Common myeloid progenitor, CD34-positive (primary cell): ENCODE measurements around the gene LIN37.

ENCODE experiments used
- CTCF ChIA-PET: fragments of 350-600 bp; sonication (Branson Sonifier 250); formaldehyde crosslinking; loops from one replicate; lab custom pipeline; 2021; ENCODE audit warnings: antibody characterized with exemption; lab: Charles Lee
- POLR2A ChIA-PET: fragments of 350-600 bp; sonication (Branson Sonifier 250); formaldehyde crosslinking; loops from one replicate; lab custom pipeline; 2021; ENCODE audit warnings: antibody characterized with exemption; lab: Charles Lee
- DNase-seq, 3 donors: peaks; one replicate each; pipeline versions ENCODE4 v3.0.0 to v3.0.0-alpha.2; 2013
- H3K27ac ChIP-seq, 2 experiments: 1 replicate in 1 of 2; 2 replicates in 1 of 2; pipeline ENCODE4 v1.7.0; 2013; ENCODE audit warnings: inconsistent platforms in 2 of 2, low read length in 2 of 2, mild to moderate bottlenecking in 2 of 2, low read depth in 1 of 2, moderate library complexity in 1 of 2; ENCODE audit not compliant: severe bottlenecking in 2 of 2, insufficient read depth in 1 of 2, poor library complexity in 1 of 2
- H3K27me3 ChIP-seq, 5 experiments: replicated peaks in 2 of 5; 1 replicate in 3 of 5; 2 replicates in 2 of 5; pipeline versions ENCODE4 v1.6.1 to v1.7.0; 2013; ENCODE audit warnings: low read length in 4 of 5, mild to moderate bottlenecking in 2 of 5, moderate library complexity in 2 of 5, inconsistent platforms in 1 of 5; ENCODE audit not compliant: insufficient read depth in 5 of 5, control insufficient read depth in 4 of 5
- H3K36me3 ChIP-seq, 4 experiments: 1 replicate in 2 of 4; 2 replicates in 2 of 4; pipeline versions ENCODE4 v1.6.1 to v1.7.0; 2013; ENCODE audit warnings: low read length in 3 of 4, control low read depth in 1 of 4, mild to moderate bottlenecking in 1 of 4; ENCODE audit not compliant: control insufficient read depth in 4 of 4, insufficient read depth in 4 of 4
- H3K4me1 ChIP-seq, 4 experiments: 1 replicate in 3 of 4; 2 replicates in 1 of 4; pipeline versions ENCODE4 v1.6.1 to v1.7.1; 2013; ENCODE audit warnings: low read length in 3 of 4, mild to moderate bottlenecking in 3 of 4, control low read depth in 1 of 4, inconsistent platforms in 1 of 4, moderate library complexity in 1 of 4; ENCODE audit not compliant: control insufficient read depth in 4 of 4, insufficient read depth in 4 of 4; ENCODE audit errors: control extremely low read depth in 1 of 4
- H3K4me3 ChIP-seq, 7 experiments: 1 replicate in 4 of 7; 2 replicates in 3 of 7; pipeline versions ENCODE4 v1.5.1 to v1.7.0; 2013; ENCODE audit warnings: mild to moderate bottlenecking in 7 of 7, low read length in 6 of 7, moderate library complexity in 6 of 7, inconsistent platforms in 2 of 7, low read depth in 2 of 7, control low read depth in 1 of 7; ENCODE audit not compliant: insufficient read depth in 4 of 7, control insufficient read depth in 1 of 7; ENCODE audit errors: extremely low read depth in 1 of 7
- H3K9me3 ChIP-seq, 5 experiments: 1 replicate in 4 of 5; 2 replicates in 1 of 5; pipeline versions ENCODE4 v1.6.1 to v1.7.1; 2013; ENCODE audit warnings: low read length in 4 of 5, mild to moderate bottlenecking in 2 of 5, inconsistent platforms in 1 of 5, low read depth in 1 of 5, moderate library complexity in 1 of 5; ENCODE audit not compliant: control insufficient read depth in 4 of 5, insufficient read depth in 2 of 5; ENCODE audit errors: control extremely low read depth in 1 of 5
- WGBS: methylation state at CpG from one replicate; pipeline ENCODE4 v1.1.5; 2013; ENCODE audit not compliant: insufficient coverage; 5-methylcytosine and 5-hydroxymethylcytosine counted together

LIN37 gene

DNA sequence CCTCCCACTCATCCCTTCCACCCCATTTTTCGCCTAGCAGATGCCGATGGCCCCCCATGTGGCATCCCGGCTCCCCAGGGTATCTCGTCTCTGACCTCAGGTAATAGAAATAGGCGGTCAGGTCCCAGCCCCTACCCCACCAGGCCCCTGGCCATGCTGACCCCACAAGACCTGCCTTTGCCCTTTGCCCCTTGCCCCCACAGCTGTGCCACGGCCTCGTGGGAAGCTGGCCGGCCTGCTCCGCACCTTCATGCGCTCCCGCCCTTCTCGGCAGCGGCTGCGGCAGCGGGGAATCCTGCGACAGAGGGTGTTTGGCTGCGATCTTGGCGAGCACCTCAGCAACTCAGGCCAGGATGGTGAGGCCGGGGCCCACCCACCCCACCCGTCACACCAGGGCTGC lies 32.3 kb downstream of the LIN37 start:
- 98% methylated on average over 9 of the region's 20 CpGs for WGBS
- Histone ChIP-seq H3K36me3 (peaks cover 7 to 64% (median 29%) of the 10 kb centered on the region in 4 experiments), H3K4me3 (no peak overlapping the region), H3K27ac (no peak overlapping the region), H3K4me1 (peaks cover 0 to 9% (median 5%) of the 10 kb centered on the region in 4 experiments), H3K9me3 (no peaks in the 10 kb centered on the region), H3K27me3 (no peaks in the 10 kb centered on the region)
- ChIA-PET CTCF (no interaction called here), POLR2A (no interaction called here)
- no peak for DNase-seq

DNA sequence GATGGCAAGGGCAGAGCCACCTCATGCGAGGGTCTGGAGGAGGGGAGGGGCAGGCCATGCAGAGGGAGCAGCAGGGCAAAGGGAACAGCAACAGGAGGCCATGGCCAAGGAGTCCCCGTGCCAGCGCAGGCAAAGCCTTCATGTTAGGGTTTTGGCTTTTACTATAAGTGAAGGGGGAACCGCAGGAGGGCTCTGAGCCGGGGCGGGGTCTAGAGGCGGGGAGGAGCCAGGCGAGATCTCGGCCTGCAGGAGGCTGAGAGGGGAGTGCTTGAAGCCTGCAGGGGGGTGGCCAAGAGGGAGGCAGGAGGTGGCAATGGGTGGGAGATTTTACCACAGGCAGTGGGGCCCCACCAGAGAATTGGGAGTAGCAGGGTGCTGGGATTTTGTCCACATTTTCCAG lies 33.3 kb downstream of the LIN37 start:
- CTCF ChIA-PET = no interaction called here
- Histone ChIP-seq H3K27ac (no peak overlapping the region), H3K9me3 (no peaks in the 10 kb centered on the region), H3K36me3 (peaks cover 7 to 72% (median 32%) of the 10 kb centered on the region in 4 experiments), H3K4me3 (no peak overlapping the region), H3K27me3 (no peaks in the 10 kb centered on the region), H3K4me1 (no peaks in the 10 kb centered on the region)
- WGBS = 100% methylated on average over 6 of the region's 9 CpGs
- POLR2A ChIA-PET = no interaction called here
- no peak for DNase-seq

DNA sequence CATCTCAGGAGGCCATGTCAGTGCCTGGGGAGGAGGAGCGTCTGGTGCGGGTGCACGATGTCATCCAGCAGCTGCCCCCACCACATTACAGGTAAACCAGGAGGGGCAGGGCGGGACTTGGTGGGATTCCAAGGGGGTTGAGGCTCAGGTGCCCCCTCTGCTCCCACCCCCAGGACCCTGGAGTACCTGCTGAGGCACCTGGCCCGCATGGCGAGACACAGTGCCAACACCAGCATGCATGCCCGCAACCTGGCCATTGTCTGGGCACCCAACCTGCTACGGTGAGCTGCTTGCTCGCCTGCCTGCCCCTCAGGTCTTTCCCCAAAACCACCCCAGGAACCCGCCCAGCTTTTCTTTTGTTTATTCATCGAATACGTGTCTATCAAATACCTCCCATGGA lies 34.2 kb downstream of the LIN37 start:
- ChIA-PET POLR2A (no interaction called here), CTCF (interaction anchor here (0.7 kb wide), 1 partner anchor 11 kb away, joined by 3 read pairs; no protein-coding TSS in a partner anchor)
- peaks cover 7 to 76% (median 32%) of the 10 kb centered on the region in 4 experiments for H3K36me3 ChIP-seq
- DNase-seq = no peak
- H3K27me3 ChIP-seq = no peaks in the 10 kb centered on the region
- H3K27ac ChIP-seq = no peak overlapping the region
- no peaks in the 10 kb centered on the region for H3K9me3 ChIP-seq
- no peak overlapping the region for H3K4me3 ChIP-seq
- H3K4me1 ChIP-seq = no peaks in the 10 kb centered on the region
- WGBS = 98% methylated on average over 9 of the region's 12 CpGs

DNA sequence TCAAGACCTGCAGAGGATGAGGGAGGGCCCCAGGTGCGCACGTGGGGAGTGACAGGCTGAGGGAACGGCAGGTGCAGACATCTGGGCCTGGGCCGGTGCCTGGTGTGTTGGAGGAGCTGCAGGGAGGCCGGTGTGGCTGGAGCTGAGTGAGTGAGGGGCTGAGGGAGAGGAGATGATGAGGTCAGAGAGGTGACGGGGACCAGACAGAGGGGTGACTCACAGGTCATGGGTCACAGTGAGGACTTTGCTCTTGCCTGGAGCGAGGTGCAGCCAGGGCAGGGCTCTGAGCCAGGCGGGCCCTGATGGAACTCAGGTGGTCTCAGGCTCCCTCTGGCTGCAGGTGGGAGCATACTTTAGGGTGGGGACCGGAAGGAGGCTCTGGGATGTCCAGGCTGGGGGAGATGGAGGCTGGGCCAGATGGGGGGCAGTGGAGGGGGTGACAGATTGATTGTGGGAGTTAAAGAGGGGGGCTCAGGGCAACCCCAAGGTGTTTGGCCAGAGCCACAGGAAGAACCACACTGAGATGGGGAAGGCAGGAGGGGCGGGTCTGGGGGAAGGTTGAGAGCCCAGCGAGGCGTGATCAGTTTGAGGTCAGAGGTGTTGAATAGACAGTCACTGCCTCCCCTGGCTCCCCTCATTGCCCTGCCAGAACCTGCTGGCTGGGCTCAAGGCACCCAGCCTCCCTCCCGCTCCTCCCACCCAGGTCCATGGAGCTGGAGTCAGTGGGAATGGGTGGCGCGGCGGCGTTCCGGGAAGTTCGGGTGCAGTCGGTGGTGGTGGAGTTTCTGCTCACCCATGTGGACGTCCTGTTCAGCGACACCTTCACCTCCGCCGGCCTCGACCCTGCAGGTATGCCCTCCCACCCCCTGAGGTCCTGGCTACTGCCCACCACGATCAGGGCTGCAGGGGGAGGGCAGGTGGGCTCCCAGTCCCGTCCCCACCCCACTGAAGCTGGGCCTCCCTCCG lies 35.4 kb downstream of the LIN37 start:
- no peaks in the 10 kb centered on the region for H3K4me1 ChIP-seq
- ChIA-PET POLR2A (no interaction called here), CTCF (no interaction called here)
- peaks cover 6 to 66% (median 26%) of the 10 kb centered on the region in 4 experiments for H3K36me3 ChIP-seq
- no peaks in the 10 kb centered on the region for H3K27me3 ChIP-seq
- no peak for DNase-seq
- 99% methylated on average over 20 of the region's 28 CpGs for WGBS
- H3K9me3 ChIP-seq = no peaks in the 10 kb centered on the region
- no peak overlapping the region for H3K4me3 ChIP-seq
- H3K27ac ChIP-seq = no peak overlapping the region

DNA sequence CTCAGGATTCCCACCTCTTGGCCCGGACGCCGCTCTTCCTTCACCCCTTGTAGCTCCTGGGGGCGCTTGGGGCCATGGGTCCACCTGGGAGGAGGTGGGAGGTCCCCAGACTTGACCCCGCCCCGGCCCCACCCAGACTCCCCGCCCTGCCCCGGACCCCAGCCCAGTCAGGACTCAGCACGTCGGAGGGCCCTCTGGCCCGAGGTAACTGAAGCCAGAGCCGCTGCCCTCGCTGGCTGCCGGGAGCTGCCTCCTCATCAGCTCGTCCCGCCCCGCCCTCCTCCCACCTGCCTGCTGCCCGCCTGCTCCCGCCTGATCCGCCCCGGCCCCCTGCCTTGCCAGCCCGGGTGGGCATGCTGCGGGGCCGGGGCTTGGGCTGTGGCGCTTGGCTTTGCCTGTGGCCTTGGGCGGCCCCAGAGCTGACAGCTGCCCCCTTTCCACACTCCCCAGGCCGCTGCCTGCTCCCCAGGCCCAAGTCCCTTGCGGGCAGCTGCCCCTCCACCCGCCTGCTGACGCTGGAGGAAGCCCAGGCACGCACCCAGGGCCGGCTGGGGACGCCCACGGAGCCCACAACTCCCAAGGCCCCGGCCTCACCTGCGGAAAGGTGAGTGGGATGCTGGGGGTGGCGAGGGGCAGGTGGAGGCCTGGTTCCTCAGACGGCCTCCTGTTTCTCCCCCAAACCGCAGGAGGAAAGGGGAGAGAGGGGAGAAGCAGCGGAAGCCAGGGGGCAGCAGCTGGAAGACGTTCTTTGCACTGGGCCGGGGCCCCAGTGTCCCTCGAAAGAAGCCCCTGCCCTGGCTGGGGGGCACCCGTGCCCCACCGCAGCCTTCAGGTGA lies 36.3 kb downstream of the LIN37 start:
- ChIA-PET POLR2A (no interaction called here), CTCF (no interaction called here)
- H3K27me3 ChIP-seq = no peaks in the 10 kb centered on the region
- no peaks in the 10 kb centered on the region for H3K9me3 ChIP-seq
- H3K27ac ChIP-seq = no peak overlapping the region
- no peak for DNase-seq
- no peak overlapping the region for H3K4me3 ChIP-seq
- WGBS = 97% methylated on average over 37 of the region's 45 CpGs
- H3K4me1 ChIP-seq = no peaks in the 10 kb centered on the region
- peaks cover 6 to 60% (median 21%) of the 10 kb centered on the region in 4 experiments for H3K36me3 ChIP-seq

DNA sequence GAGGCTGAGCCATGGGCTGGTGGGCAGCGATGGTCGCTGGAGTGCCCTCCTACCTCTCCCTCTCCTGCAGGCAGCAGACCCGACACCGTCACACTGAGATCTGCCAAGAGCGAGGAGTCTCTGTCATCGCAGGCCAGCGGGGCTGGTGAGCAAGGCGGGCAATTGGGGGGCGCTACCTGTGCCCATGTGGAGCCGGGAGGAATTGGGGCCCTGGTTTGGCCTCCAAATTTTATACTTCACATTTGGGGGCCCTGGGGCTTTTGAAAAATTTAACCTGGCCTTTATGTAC lies 36.9 kb downstream of the LIN37 start:
- no peaks in the 10 kb centered on the region for H3K27me3 ChIP-seq
- H3K36me3 ChIP-seq = peaks cover 4 to 55% (median 17%) of the 10 kb centered on the region in 4 experiments
- no peaks in the 10 kb centered on the region for H3K9me3 ChIP-seq
- DNase-seq = no peak
- 94% methylated on average over 6 of the region's 10 CpGs for WGBS
- POLR2A ChIA-PET = no interaction called here
- H3K27ac ChIP-seq = no peak overlapping the region
- H3K4me3 ChIP-seq = no peak overlapping the region
- CTCF ChIA-PET = no interaction called here
- no peaks in the 10 kb centered on the region for H3K4me1 ChIP-seq
